ENCODE measurements around the gene PFKFB2.

The PFKFB2 gene

GRCh38 chr1:207032528-207033017 is 20.5 kb upstream of the PFKFB2 start, which contains the start of gene C1orf116:
Gene C1orf116 (minus strand): TSS chr1:207032756. CDS start chr1:207027598, 5,158 bp downstream.
- peaks cover 100% of the 10 kb centered on the region for H3K27me3 ChIP-seq (ENCODE audit: insufficient read depth, low read depth, severe bottlenecking)
- DNase-seq: no peak
- no peak for TF ChIP-seq CTCF (IDR thresholded peaks at IDR 0.05; ENCODE audit: low read depth, low read length)
- no peak within 1 kb of the TSS for H3K4me3 ChIP-seq (ENCODE audit: low read depth, low read length)
- H3K27ac ChIP-seq: no peak within 1 kb of the TSS
- no peaks in the 10 kb centered on the region for H3K9me3 ChIP-seq (ENCODE audit: severe bottlenecking)
- no peaks in the 10 kb centered on the region for H3K36me3 ChIP-seq

DNA sequence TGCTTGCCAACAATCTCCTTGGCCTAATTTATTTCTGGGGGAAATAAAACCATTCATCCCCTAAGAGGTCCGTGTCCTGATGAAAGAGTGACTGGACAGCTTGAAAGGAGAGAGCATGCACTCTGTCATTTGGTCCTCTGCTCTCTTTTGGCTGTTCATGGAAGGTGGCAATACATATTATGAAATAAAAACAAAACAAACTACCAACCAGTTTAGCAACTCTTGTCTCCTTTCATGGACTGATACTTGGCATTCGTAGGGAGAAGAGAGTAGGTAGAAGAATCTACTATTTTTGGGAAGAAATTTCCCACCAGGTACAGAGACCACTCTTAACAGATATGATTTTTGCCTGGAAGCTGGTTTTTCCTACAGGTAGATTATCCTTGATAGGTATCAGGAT is 19.8 kb upstream of the PFKFB2 start:
- H3K4me3 ChIP-seq (ENCODE audit: low read depth, low read length): no peak overlapping the region
- no peaks in the 10 kb centered on the region for H3K36me3 ChIP-seq
- H3K9me3 ChIP-seq (ENCODE audit: severe bottlenecking): no peaks in the 10 kb centered on the region
- DNase-seq: no peak
- TF ChIP-seq CTCF (IDR thresholded peaks at IDR 0.05; ENCODE audit: low read depth, low read length): no peak
- H3K27me3 ChIP-seq (ENCODE audit: insufficient read depth, low read depth, severe bottlenecking): peaks cover 100% of the 10 kb centered on the region
- H3K27ac ChIP-seq: no peak overlapping the region

- H3K36me3 ChIP-seq: no peaks in the 10 kb centered on the region
- DNase-seq: no peak
- H3K4me3 ChIP-seq (ENCODE audit: low read depth, low read length): no peak overlapping the region
- no peak overlapping the region for H3K27ac ChIP-seq
- H3K9me3 ChIP-seq (ENCODE audit: severe bottlenecking): no peaks in the 10 kb centered on the region
- TF ChIP-seq CTCF (IDR thresholded peaks at IDR 0.05; ENCODE audit: low read depth, low read length): no peak
- peaks cover 100% of the 10 kb centered on the region for H3K27me3 ChIP-seq (ENCODE audit: insufficient read depth, low read depth, severe bottlenecking)
These were observed 18.9 kb upstream of the PFKFB2 start for GRCh38 chr1:207034208-207034607.

DNA sequence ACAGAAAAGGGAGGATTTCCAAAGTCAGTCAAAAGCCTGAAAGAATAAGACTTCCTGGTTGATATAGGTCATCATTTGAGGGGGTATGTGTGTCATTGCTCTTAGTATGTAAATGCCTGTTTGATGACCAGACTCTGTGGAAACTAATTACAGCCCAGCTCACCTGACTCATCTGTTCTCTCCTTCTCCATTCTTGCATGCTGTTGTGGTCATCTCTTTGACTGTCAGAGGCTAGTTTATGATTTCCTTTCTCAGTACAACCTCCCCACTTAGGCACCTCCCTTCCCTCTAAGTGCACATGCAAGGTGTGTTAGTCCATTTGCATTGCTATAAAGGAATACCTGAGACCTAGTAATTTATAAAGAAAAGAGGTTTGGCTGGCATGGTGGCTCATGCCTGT is 18.1 kb upstream of the PFKFB2 start:
- Histone ChIP-seq H3K36me3 (no peaks in the 10 kb centered on the region), H3K4me3 (ENCODE audit: low read depth, low read length) (no peak overlapping the region), H3K27me3 (ENCODE audit: insufficient read depth, low read depth, severe bottlenecking) (peaks cover 100% of the 10 kb centered on the region), H3K27ac (no peak overlapping the region), H3K9me3 (ENCODE audit: severe bottlenecking) (no peaks in the 10 kb centered on the region)
- no peak for DNase-seq
- TF ChIP-seq CTCF (IDR thresholded peaks at IDR 0.05; ENCODE audit: low read depth, low read length): no peak

DNA sequence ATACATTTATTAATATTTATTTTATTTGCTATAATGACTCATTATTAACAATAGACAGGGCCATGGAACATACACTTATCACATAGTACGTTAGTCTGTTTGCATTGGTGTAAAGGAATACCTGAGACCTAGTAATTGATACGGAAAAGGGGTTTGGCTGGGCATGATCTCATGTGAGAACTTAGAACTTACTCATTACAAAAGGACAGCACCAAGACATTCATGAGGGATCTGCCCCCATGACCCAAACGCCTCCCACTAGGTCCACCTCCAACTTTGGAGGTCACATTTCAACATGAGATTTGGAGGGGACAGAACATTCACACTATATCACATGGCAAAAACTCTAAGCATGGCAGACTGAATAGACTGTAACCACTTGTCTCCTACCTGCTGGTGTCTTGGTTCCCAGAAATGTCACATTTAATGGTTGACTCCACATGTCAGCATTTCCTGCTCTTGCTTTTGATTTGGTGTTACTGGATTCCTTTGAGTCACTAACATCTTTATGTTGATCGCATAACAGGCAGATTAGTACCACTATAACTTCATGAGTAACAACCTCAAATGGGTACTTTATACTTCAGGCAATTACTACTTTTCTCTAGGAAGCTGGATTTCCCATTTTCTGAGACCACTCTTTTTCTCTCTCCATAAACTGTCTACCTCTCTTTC is 17.1 kb upstream of the PFKFB2 start:
- Histone ChIP-seq H3K27me3 (ENCODE audit: insufficient read depth, low read depth, severe bottlenecking) (peaks cover 97% of the 10 kb centered on the region), H3K9me3 (ENCODE audit: severe bottlenecking) (no peaks in the 10 kb centered on the region), H3K4me3 (ENCODE audit: low read depth, low read length) (no peak overlapping the region), H3K36me3 (no peaks in the 10 kb centered on the region), H3K27ac (no peak overlapping the region)
- DNase-seq: no peak
- no peak for TF ChIP-seq CTCF (IDR thresholded peaks at IDR 0.05; ENCODE audit: low read depth, low read length)

DNA sequence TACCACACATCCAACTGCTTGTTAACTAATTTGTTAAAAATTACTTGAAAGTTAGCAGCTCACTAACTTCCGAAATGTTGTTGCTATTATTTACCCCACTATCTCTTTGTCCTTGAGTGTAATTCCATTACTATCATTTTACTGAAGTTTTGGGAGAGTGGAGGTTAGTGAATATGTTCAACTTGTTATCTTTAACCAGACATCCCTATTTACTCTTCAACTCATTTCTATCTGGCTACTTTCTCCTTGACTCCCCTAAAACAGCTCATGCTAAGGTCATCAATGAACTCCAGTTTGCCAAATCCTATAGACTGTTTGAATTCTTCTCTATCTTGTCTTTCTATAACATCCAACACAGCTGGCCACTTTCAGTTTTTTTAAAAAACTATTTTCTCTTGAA is 16.2 kb upstream of the PFKFB2 start:
- H3K27ac ChIP-seq: no peak overlapping the region
- TF ChIP-seq CTCF (IDR thresholded peaks at IDR 0.05; ENCODE audit: low read depth, low read length): no peak
- peaks cover 91% of the 10 kb centered on the region for H3K27me3 ChIP-seq (ENCODE audit: insufficient read depth, low read depth, severe bottlenecking)
- no peaks in the 10 kb centered on the region for H3K36me3 ChIP-seq
- DNase-seq: no peak
- no peak overlapping the region for H3K4me3 ChIP-seq (ENCODE audit: low read depth, low read length)
- peaks cover 3% of the 10 kb centered on the region for H3K9me3 ChIP-seq (ENCODE audit: severe bottlenecking)
